ENCODE measurements around the gene SIAE.

DNA sequence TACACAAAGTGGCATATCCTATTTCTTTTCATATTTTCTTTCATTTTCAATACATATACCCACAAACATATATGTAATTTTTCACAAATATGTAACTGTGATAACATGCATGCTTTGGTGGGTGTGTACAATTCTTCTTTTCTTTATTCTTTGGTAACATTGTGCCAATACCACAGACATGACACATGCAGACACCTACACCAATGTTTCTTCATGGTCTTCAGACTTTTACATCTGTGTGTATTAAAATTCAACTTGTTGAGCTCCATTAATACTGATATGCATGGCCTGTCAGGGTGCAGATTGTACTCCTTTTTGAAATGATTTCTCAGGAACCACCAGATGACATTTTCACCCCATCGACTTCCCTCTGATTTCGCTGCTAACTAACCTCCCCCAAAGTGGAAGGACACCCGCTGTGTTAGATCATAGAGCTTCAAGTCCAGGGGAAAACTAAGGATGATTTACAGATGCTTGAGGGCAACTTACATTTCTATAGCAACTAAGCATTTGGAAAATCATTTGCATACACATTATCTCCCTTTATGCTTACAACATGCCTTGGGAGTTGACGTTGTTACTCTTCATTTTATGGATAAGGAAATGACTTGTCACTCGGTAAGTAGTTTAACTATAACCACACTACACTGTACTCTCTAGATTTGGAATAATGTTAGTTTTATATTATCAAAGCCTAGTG lies 72.8 kb downstream of the SIAE start:
- TF ChIP-seq POLR2A (IDR thresholded peaks at IDR 0.05) (no peak), POLR2AphosphoS5 (IDR thresholded peaks at IDR 0.05) (no peak)
- TF ChIP-seq, protein P1, sequence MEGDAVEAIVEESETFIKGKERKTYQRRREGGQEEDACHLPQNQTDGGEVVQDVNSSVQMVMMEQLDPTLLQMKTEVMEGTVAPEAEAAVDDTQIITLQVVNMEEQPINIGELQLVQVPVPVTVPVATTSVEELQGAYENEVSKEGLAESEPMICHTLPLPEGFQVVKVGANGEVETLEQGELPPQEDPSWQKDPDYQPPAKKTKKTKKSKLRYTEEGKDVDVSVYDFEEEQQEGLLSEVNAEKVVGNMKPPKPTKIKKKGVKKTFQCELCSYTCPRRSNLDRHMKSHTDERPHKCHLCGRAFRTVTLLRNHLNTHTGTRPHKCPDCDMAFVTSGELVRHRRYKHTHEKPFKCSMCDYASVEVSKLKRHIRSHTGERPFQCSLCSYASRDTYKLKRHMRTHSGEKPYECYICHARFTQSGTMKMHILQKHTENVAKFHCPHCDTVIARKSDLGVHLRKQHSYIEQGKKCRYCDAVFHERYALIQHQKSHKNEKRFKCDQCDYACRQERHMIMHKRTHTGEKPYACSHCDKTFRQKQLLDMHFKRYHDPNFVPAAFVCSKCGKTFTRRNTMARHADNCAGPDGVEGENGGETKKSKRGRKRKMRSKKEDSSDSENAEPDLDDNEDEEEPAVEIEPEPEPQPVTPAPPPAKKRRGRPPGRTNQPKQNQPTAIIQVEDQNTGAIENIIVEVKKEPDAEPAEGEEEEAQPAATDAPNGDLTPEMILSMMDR (IDR thresholded peaks at IDR 0.05) = no peak
